Endodermal cell (in vitro differentiated cells): ENCODE data around the gene ITCH. TPM values are rescaled to one million over a fixed set of nuclear protein-coding genes. Genes with fewer than 3 reads are reported as not detected.
"Not testable (repeated sequence)": the region's sequence is repeated elsewhere in the genome, so short reads cannot be mapped to it uniquely, and the experiment has no call there.

Experiments
- DNase-seq: peaks from one replicate; pipeline ENCODE4 v3.0.0-alpha.2; 2017
- H3K27ac ChIP-seq: 2 replicates; pipeline ENCODE4 v1.5.1; 2013; ENCODE audit warnings: mild to moderate bottlenecking, low read depth, low read length, moderate library complexity
- H3K27me3 ChIP-seq: 2 replicates; pipeline ENCODE4 v1.6.1; 2013; ENCODE audit warnings: mild to moderate bottlenecking, low read length, moderate library complexity; ENCODE audit not compliant: insufficient read depth, control insufficient read depth, poor library complexity, severe bottlenecking
- H3K36me3 ChIP-seq: 2 replicates; pipeline ENCODE4 v1.7.0; 2013; ENCODE audit warnings: mild to moderate bottlenecking, low read length, moderate library complexity; ENCODE audit not compliant: control insufficient read depth, insufficient read depth
- H3K4me1 ChIP-seq: one replicate; pipeline ENCODE4 v1.7.0; 2013; ENCODE audit warnings: low read length; ENCODE audit not compliant: control insufficient read depth, insufficient read depth
- H3K4me3 ChIP-seq: 2 replicates; pipeline ENCODE4 v1.5.1; 2013; ENCODE audit warnings: mild to moderate bottlenecking, low read length, moderate library complexity
- H3K9ac ChIP-seq: 2 replicates; pipeline ENCODE4 v1.6.1; 2013; ENCODE audit warnings: mild to moderate bottlenecking, low read length, moderate library complexity; ENCODE audit not compliant: poor library complexity, severe bottlenecking; ENCODE audit errors: extremely low read depth
- H3K9me3 ChIP-seq: 2 replicates; pipeline ENCODE4 v1.6.1; 2013; ENCODE audit warnings: mild to moderate bottlenecking, low read length, moderate library complexity; ENCODE audit not compliant: control insufficient read depth
- H3K27ac Mint-ChIP-seq: 2 replicates; pipeline ENCODE4 v1.8.0; 2020; ENCODE audit warnings: mixed read lengths
- H3K27me3 Mint-ChIP-seq: 2 replicates; pipeline ENCODE4 v1.8.0; 2021; ENCODE audit warnings: mild to moderate bottlenecking, mixed read lengths; ENCODE audit not compliant: insufficient read depth
- H3K36me3 Mint-ChIP-seq: 2 replicates; pipeline ENCODE4 v1.8.0; 2020; ENCODE audit warnings: low read depth, mixed read lengths
- H3K4me1 Mint-ChIP-seq: 2 replicates; pipeline ENCODE4 v1.8.0; 2020; ENCODE audit warnings: mixed read lengths
- H3K4me3 Mint-ChIP-seq: 2 replicates; pipeline ENCODE4 v1.8.0; 2020; ENCODE audit warnings: mild to moderate bottlenecking, moderate library complexity, mixed read lengths
- H3K9me3 Mint-ChIP-seq: 2 replicates; pipeline ENCODE4 v1.8.0; 2020; ENCODE audit warnings: mild to moderate bottlenecking, mixed read lengths
- WGBS, 2 experiments: methylation state at CpG; one replicate each; pipeline versions ENCODE4 v1.1.5 to v1.1.7; 2013; ENCODE audit warnings: missing lambda C conversion rate in 2 of 2, mixed read lengths in 1 of 2; ENCODE audit not compliant: insufficient coverage in 1 of 2, insufficient read length in 1 of 2; 5-methylcytosine and 5-hydroxymethylcytosine counted together
- total RNA-seq, 2 donors: library from RNA; stranded (reverse); fragmentation: NEBNext Ultra II Directional in 1 of 2; extraction: Animal tissue kit (Norgen Biotek cat#: 25700) in 1 of 2; gene quantifications; 2 replicates in 1 of 2; 3 replicates in 1 of 2; pipeline ENCODE4 v1.2.1, GENCODE V29; 2021
- TF ChIP-seq, protein P1 (sequence below): fragments of 200-600 bp; sonication (generic); conservative IDR thresholded peaks from 2 replicates; pipeline ENCODE4 v1.5.0; 2021; ENCODE audit warnings: antibody characterized with exemption, mild to moderate bottlenecking

Gene ITCH
- total RNA-seq, 2 donors from 2014 or later, result 65.1 to 84.4 TPM

DNA sequence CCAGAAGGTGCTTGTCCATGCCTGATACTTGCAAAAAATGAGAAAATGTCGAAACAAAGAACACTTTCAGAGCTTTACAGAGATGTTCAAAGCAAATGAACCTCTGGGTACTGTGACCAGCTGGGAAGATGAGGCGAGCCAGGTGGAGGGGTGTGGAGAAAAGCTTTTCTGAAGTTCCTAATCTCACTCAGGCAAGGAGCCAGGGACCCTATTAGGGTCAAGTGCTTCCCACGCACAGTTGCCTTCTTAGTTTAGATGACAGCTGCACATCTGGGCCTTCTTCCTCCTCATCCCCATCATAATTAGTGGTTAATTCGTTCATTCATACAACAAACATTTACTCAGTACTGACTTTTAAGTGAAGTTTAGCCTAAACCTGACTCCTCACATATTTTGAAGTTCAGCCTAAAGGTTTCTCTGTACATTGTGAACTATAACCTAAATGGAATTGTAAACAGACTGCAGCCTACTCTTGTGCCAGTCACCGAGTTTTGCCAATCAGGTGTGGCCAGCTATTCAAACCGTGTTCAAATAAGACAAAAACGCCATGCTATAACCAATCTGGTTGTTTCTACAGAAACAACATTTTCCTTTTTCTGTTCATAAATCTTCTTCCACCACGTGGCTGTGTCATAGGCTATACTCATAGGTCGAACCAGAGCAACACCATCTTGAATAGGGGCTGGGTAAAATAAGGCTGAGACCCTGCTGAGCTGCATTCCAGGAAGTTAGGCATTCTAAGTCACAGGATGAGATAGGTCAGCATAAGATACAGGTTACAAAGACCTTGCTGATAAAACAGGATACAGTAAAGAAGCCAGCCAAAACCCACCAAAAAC, 40.6 kb upstream of the ITCH start:
- Histone ChIP-seq H3K4me1 (no peaks in the 10 kb centered on the region), H3K4me3 (no peak overlapping the region), H3K9ac (no peak overlapping the region), H3K36me3 (no peaks in the 10 kb centered on the region), H3K27me3 (no peaks in the 10 kb centered on the region), H3K9me3 (no peaks in the 10 kb centered on the region), H3K27ac (no peak overlapping the region)
- DNase-seq, result no peak
- Mint-ChIP-seq H3K9me3 (no peaks in the 10 kb centered on the region), H3K4me3 (no peak overlapping the region), H3K27ac (peak overlapping the region; percentile 9), H3K27me3 (no peaks in the 10 kb centered on the region), H3K4me1 (peaks cover 40% of the 10 kb centered on the region), H3K36me3 (no peaks in the 10 kb centered on the region)
- TF ChIP-seq, protein P1, sequence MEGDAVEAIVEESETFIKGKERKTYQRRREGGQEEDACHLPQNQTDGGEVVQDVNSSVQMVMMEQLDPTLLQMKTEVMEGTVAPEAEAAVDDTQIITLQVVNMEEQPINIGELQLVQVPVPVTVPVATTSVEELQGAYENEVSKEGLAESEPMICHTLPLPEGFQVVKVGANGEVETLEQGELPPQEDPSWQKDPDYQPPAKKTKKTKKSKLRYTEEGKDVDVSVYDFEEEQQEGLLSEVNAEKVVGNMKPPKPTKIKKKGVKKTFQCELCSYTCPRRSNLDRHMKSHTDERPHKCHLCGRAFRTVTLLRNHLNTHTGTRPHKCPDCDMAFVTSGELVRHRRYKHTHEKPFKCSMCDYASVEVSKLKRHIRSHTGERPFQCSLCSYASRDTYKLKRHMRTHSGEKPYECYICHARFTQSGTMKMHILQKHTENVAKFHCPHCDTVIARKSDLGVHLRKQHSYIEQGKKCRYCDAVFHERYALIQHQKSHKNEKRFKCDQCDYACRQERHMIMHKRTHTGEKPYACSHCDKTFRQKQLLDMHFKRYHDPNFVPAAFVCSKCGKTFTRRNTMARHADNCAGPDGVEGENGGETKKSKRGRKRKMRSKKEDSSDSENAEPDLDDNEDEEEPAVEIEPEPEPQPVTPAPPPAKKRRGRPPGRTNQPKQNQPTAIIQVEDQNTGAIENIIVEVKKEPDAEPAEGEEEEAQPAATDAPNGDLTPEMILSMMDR, result no peak
- 81 to 89% methylated on average over 7 to 9 of the region's 9 CpGs for WGBS, 2 experiments

DNA sequence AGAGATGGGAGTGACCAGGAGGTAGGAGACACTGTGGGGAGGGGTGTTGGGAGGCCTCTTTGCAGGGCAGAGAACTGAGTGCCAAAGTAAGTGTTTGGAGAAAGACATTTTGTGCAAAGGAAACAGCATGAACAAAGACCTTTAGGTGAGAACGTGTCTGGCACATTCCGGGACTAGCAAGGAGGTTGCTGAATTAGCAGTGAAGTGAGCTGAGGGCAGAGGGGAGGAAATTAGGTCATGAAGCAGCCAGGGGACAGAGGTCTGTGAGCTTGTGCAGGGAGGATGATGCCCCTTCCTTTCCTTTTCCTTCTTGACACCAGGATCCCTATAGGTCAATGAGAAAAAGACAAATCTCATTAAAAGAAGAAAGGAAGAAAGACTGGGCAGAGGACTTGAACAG, 38.5 kb upstream of the ITCH start:
- TF ChIP-seq, protein P1, result no peak
- Histone ChIP-seq H3K36me3 (no peaks in the 10 kb centered on the region), H3K4me3 (no peak overlapping the region), H3K27me3 (no peaks in the 10 kb centered on the region), H3K9ac (no peak overlapping the region), H3K9me3 (no peaks in the 10 kb centered on the region), H3K27ac (no peak overlapping the region), H3K4me1 (no peaks in the 10 kb centered on the region)
- Mint-ChIP-seq H3K9me3 (no peaks in the 10 kb centered on the region), H3K4me1 (peaks cover 31% of the 10 kb centered on the region), H3K27me3 (no peaks in the 10 kb centered on the region), H3K36me3 (no peaks in the 10 kb centered on the region), H3K27ac (peak overlapping the region; percentile 69), H3K4me3 (no peak overlapping the region)
- peak; percentile 67 for DNase-seq
- WGBS, 2 experiments, result 38 to 56% methylated on average over 2 of the region's 2 CpGs

GRCh38 chr20:34328207-34328606, 34.9 kb upstream of the ITCH start:
- H3K9me3 Mint-ChIP-seq, H3K36me3 ChIP-seq, H3K27me3 Mint-ChIP-seq, H3K4me3 ChIP-seq, H3K4me1 ChIP-seq, H3K9ac ChIP-seq, H3K36me3 Mint-ChIP-seq, H3K9me3 ChIP-seq, DNase-seq, H3K4me3 Mint-ChIP-seq, H3K27me3 ChIP-seq, H3K27ac ChIP-seq, H3K27ac Mint-ChIP-seq: not testable (repeated sequence)
- peaks cover 16% of the 10 kb centered on the region for H3K4me1 Mint-ChIP-seq
- 92 to 100% methylated on average over 2 to 4 of the region's 4 CpGs for WGBS, 2 experiments
